ENCODE data around the gene NXPH2.

Gene NXPH2

GRCh38 chr2:138779781-138780445, at the start of gene NXPH2:
Gene NXPH2, minus strand, starts transcription at chr2:138780390. Its CDS starts 149 bp downstream, at chr2:138780241.
- DNase-seq (ENCODE audit: low read depth in 2 of 3, low spot score in 2 of 3): no peak

GRCh38 chr2:138829326-138829919, 49.2 kb upstream of the NXPH2 start:
- no peak for DNase-seq (ENCODE audit: low read depth in 2 of 3, low spot score in 2 of 3)

GRCh38 chr2:138827426-138828054, 47.4 kb upstream of the NXPH2 start:
- no peak for DNase-seq (ENCODE audit: low read depth in 2 of 3, low spot score in 2 of 3)

GRCh38 chr2:138823666-138824065, 43.5 kb upstream of the NXPH2 start:
- DNase-seq (ENCODE audit: low read depth in 2 of 3, low spot score in 2 of 3): no peak

DNA sequence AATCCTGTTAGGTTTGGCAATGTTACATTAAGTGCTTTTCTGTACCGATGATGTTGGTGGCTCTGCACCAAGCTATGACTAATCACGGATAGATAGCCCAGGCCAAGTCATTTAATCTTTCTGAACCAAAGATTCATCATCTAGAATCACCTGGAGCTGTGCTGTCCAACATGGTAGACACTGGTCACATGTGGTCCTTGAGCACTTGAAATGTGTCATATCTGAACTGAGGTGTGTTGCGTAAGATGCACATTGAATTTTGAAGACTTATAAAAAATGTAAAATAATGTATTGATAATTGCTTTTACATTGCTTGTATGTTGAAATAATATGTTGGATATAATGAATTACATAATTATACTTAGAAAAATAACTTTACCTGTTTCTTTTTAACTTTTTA, 39.8 kb upstream of the NXPH2 start:
- no peak for DNase-seq (ENCODE audit: low read depth in 2 of 3, low spot score in 2 of 3)

- no peak for DNase-seq (ENCODE audit: low read depth in 2 of 3, low spot score in 2 of 3)
These were observed 38.4 kb upstream of the NXPH2 start for GRCh38 chr2:138818556-138818955.

GRCh38 chr2:138814123-138814898, 34.1 kb upstream of the NXPH2 start:
- no peak for DNase-seq (ENCODE audit: low read depth in 2 of 3, low spot score in 2 of 3)

DNA sequence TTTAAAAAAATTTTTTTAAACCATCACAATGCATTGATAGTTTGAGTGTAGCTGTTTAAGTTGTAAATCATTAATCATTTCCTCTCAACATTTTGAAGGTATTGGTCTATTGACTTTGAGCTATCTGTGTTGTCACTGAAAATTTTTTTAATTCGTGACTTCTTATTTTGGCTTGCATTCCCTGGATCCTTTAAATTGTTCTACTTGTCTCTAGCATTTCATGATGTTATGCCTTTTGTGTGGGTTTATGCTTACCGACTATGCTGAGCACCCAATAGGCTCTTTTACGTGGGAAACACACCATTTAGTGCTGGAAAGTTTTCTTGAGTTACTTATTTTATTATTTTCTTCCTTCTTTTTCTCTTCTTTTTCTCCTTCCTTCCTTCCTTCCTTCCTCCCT, 31.2 kb upstream of the NXPH2 start:
- no peak for DNase-seq (ENCODE audit: low read depth in 2 of 3, low spot score in 2 of 3)

DNA sequence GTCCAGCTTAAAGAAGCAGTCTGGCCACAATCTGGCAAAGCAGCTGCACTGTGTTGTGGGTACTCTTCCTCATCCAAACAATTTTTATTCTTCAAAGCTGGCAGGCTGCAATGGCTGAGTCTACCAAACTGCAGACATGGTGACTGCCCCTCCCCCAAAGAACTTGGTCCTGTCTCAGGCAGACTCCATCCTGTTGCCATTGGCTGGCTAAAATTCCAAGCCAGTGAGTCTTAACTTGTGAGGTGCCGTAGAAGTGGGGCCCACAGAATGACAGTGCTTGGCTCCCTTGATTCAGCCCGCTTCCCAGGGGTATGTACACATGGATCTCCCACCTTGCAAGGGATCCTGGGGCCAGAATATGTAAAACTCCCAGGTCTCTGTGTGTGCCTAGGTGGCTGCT, 14.5 kb upstream of the NXPH2 start:
- DNase-seq (ENCODE audit: low read depth in 2 of 3, low spot score in 2 of 3): no peak

DNA sequence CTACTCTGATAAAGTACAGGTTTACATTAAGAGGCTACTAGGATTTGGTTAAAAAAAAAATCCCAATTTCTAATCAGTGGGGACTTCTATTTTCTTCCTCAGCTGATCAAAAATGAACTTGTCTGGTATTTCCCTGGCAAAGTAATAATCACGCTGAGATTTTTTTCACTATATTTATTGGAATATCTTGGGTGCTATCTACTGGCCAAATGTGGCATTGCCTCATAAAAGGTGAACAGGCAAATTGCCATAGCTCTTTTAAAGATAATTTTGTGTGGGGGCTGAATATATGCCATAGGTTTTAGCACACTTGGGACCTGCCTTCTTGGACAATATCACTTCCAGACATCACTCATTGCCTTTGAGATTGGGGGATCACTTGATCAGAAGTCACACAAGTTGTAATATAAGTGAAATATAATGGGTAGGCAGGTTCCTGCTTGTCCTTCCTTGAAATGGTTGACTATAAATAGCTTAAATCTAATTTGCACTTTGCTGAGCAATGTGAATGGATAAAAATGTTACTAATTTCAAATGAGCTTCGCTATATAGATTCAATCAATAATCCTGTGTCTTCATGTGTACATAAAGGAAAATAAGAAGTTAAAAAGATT, 7.0 kb upstream of the NXPH2 start:
- DNase-seq (ENCODE audit: low read depth in 2 of 3, low spot score in 2 of 3): no peak

DNA sequence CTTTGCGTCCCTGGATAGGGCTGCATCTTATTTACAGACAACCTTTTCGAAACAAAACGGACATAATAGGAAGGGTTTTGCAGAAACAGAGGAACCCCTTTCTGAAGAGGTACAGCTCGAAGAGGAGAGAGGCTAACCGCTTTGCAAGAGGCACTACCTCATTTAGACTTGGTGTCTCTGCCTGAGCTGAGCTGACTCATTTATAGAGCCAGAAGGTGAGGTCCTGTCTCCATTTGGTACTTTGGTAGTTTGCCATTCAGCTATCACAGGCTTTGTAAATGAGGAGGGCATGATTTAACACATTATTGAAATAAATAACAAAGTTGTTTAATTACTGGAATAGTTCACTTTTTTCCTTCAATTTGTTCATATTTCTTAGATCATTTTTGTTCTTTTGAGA, 2.2 kb upstream of the NXPH2 start:
- DNase-seq (ENCODE audit: low read depth in 2 of 3, low spot score in 2 of 3): no peak

GRCh38 chr2:138780908-138781307, 718 bp upstream of the NXPH2 start:
- no peak for DNase-seq (ENCODE audit: low read depth in 2 of 3, low spot score in 2 of 3)

DNA sequence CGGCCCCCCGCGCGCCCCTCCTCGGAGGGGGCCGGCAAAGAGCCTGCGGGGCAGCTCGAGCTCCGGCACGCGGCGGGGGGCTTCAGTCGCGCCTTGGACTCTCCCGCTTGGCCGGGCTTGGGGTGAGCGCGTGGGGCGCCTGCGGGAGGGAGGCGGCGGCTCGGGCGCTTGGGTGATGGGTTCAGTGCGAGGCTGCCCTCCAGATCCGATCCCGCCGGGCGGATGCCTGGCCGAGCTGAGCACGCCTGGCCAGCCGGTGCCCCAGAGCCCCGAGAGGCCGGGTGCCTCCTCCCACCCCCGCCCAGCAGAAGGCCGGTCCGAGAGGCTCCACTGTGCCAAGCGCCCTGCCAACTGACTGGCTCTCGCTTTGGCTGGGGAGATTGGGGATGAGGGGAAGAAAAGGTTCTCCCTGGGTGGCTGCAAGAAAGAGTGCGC, 273 bp upstream of the NXPH2 start:
- no peak for DNase-seq (ENCODE audit: low read depth in 2 of 3, low spot score in 2 of 3)

DNA sequence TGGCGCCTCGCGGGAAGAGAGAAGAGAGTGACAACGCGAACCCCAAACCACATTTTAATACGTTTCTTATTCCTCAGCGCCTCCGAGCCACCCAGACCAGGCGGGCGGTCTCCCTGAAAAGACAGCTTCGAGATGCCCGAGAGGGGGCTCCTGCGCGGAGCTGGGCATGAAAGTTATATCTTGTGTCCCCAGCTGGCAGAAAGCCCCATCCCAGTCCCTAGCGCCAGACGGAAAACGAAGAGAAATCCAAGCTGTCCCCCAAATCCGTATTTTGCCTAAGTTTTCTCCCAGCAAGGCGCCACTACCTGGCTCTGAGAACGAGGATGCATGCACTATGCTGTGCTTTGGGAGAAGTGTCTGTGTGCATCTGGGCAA, 797 bp downstream of the NXPH2 start:
- no peak for DNase-seq (ENCODE audit: low read depth in 2 of 3, low spot score in 2 of 3)

GRCh38 chr2:138777996-138778395, 2.2 kb downstream of the NXPH2 start:
- no peak for DNase-seq (ENCODE audit: low read depth in 2 of 3, low spot score in 2 of 3)

GRCh38 chr2:138775736-138776135, 4.5 kb downstream of the NXPH2 start:
- no peak for DNase-seq (ENCODE audit: low read depth in 2 of 3, low spot score in 2 of 3)

- no peak for DNase-seq (ENCODE audit: low read depth in 2 of 3, low spot score in 2 of 3)
These were observed 8.7 kb downstream of the NXPH2 start for GRCh38 chr2:138771534-138771933.

DNA sequence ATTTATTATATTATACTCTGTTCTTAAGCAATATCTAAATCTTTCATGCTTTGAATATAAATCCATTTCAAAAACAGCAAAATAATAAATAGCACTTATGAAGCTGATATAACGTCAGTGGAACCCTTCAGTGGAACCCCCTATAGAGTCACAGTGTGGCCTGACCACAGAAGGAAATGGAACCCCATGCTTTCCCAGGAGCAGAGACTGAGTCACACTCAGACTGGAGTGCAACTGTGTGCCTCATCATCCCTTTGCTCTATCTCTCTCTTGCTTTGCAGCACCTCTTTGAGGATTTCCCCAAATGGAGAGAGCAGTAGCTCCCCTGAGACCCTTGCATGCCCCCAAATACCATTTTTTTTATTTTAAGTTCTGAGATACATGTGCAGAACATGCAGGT, 13.1 kb downstream of the NXPH2 start:
- DNase-seq (ENCODE audit: low read depth in 2 of 3, low spot score in 2 of 3): no peak

DNA sequence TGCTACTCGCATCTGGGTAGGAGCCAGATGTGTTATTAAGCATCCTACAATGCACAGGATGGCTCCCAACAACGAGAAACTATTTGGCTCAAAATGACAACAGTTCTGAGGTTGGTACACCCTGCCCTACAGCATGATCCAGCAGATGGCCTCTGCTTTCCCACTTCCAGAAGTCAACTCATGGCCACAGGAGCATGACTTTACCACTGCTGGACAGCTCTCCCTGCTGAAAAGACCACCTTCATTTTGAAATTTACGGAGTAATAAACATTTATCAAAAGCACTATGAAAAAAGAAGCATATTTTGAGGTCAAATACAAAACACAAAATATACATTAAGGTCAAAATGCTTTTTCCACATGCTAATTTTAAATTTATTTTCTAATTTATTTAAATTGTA, 13.7 kb downstream of the NXPH2 start:
- no peak for DNase-seq (ENCODE audit: low read depth in 2 of 3, low spot score in 2 of 3)

DNA sequence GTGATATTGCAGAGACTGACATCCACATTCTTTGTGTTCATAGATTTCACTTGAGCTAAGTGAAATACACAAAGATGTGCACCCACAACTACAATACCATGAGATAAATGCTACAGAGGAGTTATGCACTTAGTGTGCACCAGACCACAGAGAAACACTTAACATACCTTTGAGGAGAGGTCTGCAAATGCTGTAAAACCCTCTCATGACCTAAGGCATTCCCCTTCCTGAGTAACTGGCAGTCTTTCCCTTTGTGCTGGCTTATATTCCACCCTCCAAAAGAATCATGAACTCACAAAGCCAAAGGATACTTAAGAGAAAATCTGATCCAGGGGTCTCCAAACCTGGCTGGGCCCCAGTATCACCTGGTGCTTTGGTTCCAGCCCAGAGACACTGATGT, 16.2 kb downstream of the NXPH2 start:
- no peak for DNase-seq (ENCODE audit: low read depth in 2 of 3, low spot score in 2 of 3)

GRCh38 chr2:138762533-138762932, 17.7 kb downstream of the NXPH2 start:
- no peak for DNase-seq (ENCODE audit: low read depth in 2 of 3, low spot score in 2 of 3)

DNA sequence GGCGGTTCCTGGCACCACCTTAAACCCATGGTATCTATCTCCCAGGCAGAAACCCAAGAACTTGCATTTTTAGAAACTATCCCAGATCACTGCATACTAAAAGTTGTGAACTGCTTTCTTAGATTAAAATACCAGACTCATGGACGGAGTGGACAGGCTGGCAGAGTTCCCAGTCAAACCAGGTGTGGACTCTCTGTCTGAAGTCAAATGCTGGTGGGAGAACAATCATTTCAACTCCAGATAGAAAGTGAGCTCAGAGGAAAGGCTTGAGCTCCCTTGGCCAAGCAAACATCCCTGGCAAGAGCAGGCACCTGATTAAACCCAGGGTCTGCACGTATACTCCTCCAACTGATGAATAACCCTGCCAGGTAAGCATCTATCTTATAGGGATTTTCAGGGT, 19.5 kb downstream of the NXPH2 start:
- no peak for DNase-seq (ENCODE audit: low read depth in 2 of 3, low spot score in 2 of 3)

Measured in activated CD8-positive, alpha-beta memory T cell treated with anti-CD3 and anti-CD28 coated beads for 48 hours (primary cell).